Brain microvascular endothelial cell (primary cell): Measurements from ENCODE around the gene TXNL4A.

ENCODE experiments used
- DNase-seq: peaks from one replicate; pipeline ENCODE4 v3.0.0-alpha.2; 2020
- H3K27ac ChIP-seq: fragments of 250-450 bp; sonication (Bioruptor Pico); 2 replicates; pipeline ENCODE4 v1.5.1; 2020; ENCODE audit warnings: mild to moderate bottlenecking, moderate library complexity
- H3K27me3 ChIP-seq: fragments of 250-450 bp; sonication (Bioruptor Pico); replicated peaks from 2 replicates; pipeline ENCODE4 v1.5.1; 2020; ENCODE audit warnings: mild to moderate bottlenecking
- H3K36me3 ChIP-seq: fragments of 250-450 bp; sonication (Bioruptor Pico); replicated peaks from 2 replicates; pipeline ENCODE4 v1.5.1; 2020; ENCODE audit warnings: mild to moderate bottlenecking
- H3K4me3 ChIP-seq: 2 replicates; pipeline ENCODE4 v1.5.1; 2011; ENCODE audit warnings: low read depth, mild to moderate bottlenecking, control low read depth, low read length, moderate library complexity
- CTCF ChIP-seq: IDR thresholded peaks from 2 replicates; pipeline ENCODE4 v1.5.1; 2011; ENCODE audit warnings: low read depth, mild to moderate bottlenecking, moderate library complexity, low read length, control low read depth, inconsistent platforms; ENCODE audit errors: missing control alignments
- in situ Hi-C: cut with HindIII; loops from 2 replicates; pipeline ENCODE4 v1.10.0; 2017; ENCODE audit warnings: low sequenced_read_pairs, low pct_ligation_motif_present

TXNL4A gene

GRCh38 chr18:79938196-79938595 is 50.2 kb downstream of the TXNL4A start:
- DNase-seq, result no peak
- Histone ChIP-seq H3K36me3 (peaks cover 9% of the 10 kb centered on the region), H3K4me3 (no peak overlapping the region), H3K27me3 (no peaks in the 10 kb centered on the region), H3K27ac (no peak overlapping the region)
- in situ Hi-C loops, result no loop called here
- TF ChIP-seq CTCF, result no peak

- no peak overlapping the region for H3K27ac ChIP-seq
- in situ Hi-C loops, result no loop called here
- DNase-seq, result no peak
- no peak for TF ChIP-seq CTCF
- H3K4me3 ChIP-seq, result no peak overlapping the region
- no peaks in the 10 kb centered on the region for H3K27me3 ChIP-seq
- H3K36me3 ChIP-seq, result peaks cover 5% of the 10 kb centered on the region
These were observed 51.1 kb downstream of the TXNL4A start for GRCh38 chr18:79937103-79937860.

- Histone ChIP-seq H3K4me3 (no peak overlapping the region), H3K27ac (no peak overlapping the region), H3K36me3 (peaks cover 5% of the 10 kb centered on the region), H3K27me3 (no peaks in the 10 kb centered on the region)
- in situ Hi-C loops, result no loop called here
- TF ChIP-seq CTCF, result no peak
- no peak for DNase-seq
These were observed 51.7 kb downstream of the TXNL4A start for GRCh38 chr18:79936641-79937040.

GRCh38 chr18:79935925-79936324 is 52.4 kb downstream of the TXNL4A start:
- Histone ChIP-seq H3K36me3 (peaks cover 3% of the 10 kb centered on the region), H3K27ac (no peak overlapping the region), H3K4me3 (no peak overlapping the region), H3K27me3 (no peaks in the 10 kb centered on the region)
- no peak for DNase-seq
- in situ Hi-C loops, result no loop called here
- no peak for TF ChIP-seq CTCF

- Histone ChIP-seq H3K4me3 (no peak overlapping the region), H3K36me3 (no peaks in the 10 kb centered on the region), H3K27me3 (no peaks in the 10 kb centered on the region), H3K27ac (no peak overlapping the region)
- DNase-seq, result no peak
- no peak for TF ChIP-seq CTCF
- in situ Hi-C loops, result no loop called here
These were observed 52.9 kb downstream of the TXNL4A start for GRCh38 chr18:79935499-79935898.

- DNase-seq, result no peak
- Histone ChIP-seq H3K36me3 (no peaks in the 10 kb centered on the region), H3K4me3 (no peak overlapping the region), H3K27ac (no peak overlapping the region), H3K27me3 (no peaks in the 10 kb centered on the region)
- no peak for TF ChIP-seq CTCF
- in situ Hi-C loops, result no loop called here
These were observed 53.3 kb downstream of the TXNL4A start for GRCh38 chr18:79935098-79935480.
